Measurements from ENCODE around the gene GNAZ.

Gene GNAZ

GRCh38 chr22:23125512-23126103 is 55.3 kb downstream of the GNAZ start:
- no peak for DNase-seq (ENCODE audit: low read depth in 1 of 2, low spot score in 1 of 2)

GRCh38 chr22:23126165-23127054 is 56.1 kb downstream of the GNAZ start:
- Histone ChIP-seq H3K4me3 (replicated peaks; ENCODE audit: insufficient read depth, low read length) (no peak overlapping the region), H3K27me3 (ENCODE audit: insufficient read depth, poor library complexity, severe bottlenecking) (no peaks in the 10 kb centered on the region), H3K27ac (replicated peaks) (no peak overlapping the region)
- no peak for DNase-seq (ENCODE audit: low read depth in 1 of 2, low spot score in 1 of 2)
- TF ChIP-seq GABPA (IDR thresholded peaks at IDR 0.05; ENCODE audit: low read depth) (no peak), POLR2AphosphoS5 (IDR thresholded peaks at IDR 0.05; ENCODE audit: low read depth) (no peak), REST (IDR thresholded peaks at IDR 0.05; ENCODE audit: insufficient replicate concordance, low read depth) (no peak), CTCF (IDR thresholded peaks at IDR 0.05; ENCODE audit: insufficient read depth, low read length) (no peak), SPI1 (IDR thresholded peaks at IDR 0.05; ENCODE audit: borderline replicate concordance, low read depth) (no peak)

More at GRCh38 chr22:23125512-23126103, 55.3 kb downstream of the GNAZ start:
- no peak overlapping the region for H3K27ac ChIP-seq (replicated peaks)
- TF ChIP-seq REST (IDR thresholded peaks at IDR 0.05; ENCODE audit: insufficient replicate concordance, low read depth) (no peak), GABPA (IDR thresholded peaks at IDR 0.05; ENCODE audit: low read depth) (no peak), POLR2AphosphoS5 (IDR thresholded peaks at IDR 0.05; ENCODE audit: low read depth) (no peak), CTCF (IDR thresholded peaks at IDR 0.05; ENCODE audit: insufficient read depth, low read length) (no peak), SPI1 (IDR thresholded peaks at IDR 0.05; ENCODE audit: borderline replicate concordance, low read depth) (no peak)
- no peak overlapping the region for H3K4me3 ChIP-seq (replicated peaks; ENCODE audit: insufficient read depth, low read length)
- no peaks in the 10 kb centered on the region for H3K27me3 ChIP-seq (ENCODE audit: insufficient read depth, poor library complexity, severe bottlenecking)

- DNase-seq (ENCODE audit: low read depth in 1 of 2, low spot score in 1 of 2), result no peak
- H3K27ac ChIP-seq (replicated peaks), result no peak overlapping the region
- H3K27me3 ChIP-seq (ENCODE audit: insufficient read depth, poor library complexity, severe bottlenecking), result no peaks in the 10 kb centered on the region
- TF ChIP-seq REST (IDR thresholded peaks at IDR 0.05; ENCODE audit: insufficient replicate concordance, low read depth) (no peak), GABPA (IDR thresholded peaks at IDR 0.05; ENCODE audit: low read depth) (no peak), POLR2AphosphoS5 (IDR thresholded peaks at IDR 0.05; ENCODE audit: low read depth) (no peak), SPI1 (IDR thresholded peaks at IDR 0.05; ENCODE audit: borderline replicate concordance, low read depth) (no peak), CTCF (IDR thresholded peaks at IDR 0.05; ENCODE audit: insufficient read depth, low read length) (no peak)
- no peak overlapping the region for H3K4me3 ChIP-seq (replicated peaks; ENCODE audit: insufficient read depth, low read length)
Observed at GRCh38 chr22:23127055-23127756, 56.9 kb downstream of the GNAZ start.

Measured in HL-60 (cell line).